Measurements from ENCODE around the gene ZNF12. TPM values are rescaled to one million over a fixed set of nuclear protein-coding genes. Genes with fewer than 3 reads are reported as not detected.

ZNF12 gene
- polyA plus RNA-seq, 1 donor from 2014 or later: 27.9 TPM

DNA sequence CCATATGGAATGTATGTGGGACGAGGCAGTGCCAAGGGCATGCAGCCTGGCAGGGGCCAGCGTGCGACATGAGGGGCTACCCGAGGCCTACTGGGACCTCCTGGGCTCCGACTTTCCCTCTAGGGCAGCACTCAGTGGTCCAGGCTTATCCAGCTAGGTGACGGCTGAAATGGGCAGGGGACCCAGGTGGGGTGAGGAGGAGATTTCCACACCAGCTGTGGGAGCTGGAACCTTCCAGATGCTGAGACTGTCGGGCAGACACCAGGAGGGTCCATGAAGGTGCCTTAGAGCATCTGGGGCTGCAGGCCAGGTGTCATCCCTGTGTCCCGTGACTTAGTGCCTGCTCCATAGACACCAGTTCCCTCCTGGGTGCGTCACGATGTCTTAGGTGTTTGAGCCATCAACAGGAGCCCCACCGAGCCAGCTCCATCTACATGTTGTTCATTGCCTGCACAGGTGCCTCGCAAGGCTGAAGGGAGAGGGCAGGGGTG, 56.2 kb downstream of the ZNF12 start:
- no peaks in the 10 kb centered on the region for H3K27me3 ChIP-seq (ENCODE audit: insufficient read depth, low read depth, low read length)
- no peak overlapping the region for H3K4me2 ChIP-seq (ENCODE audit: low read length)
- H4K20me1 ChIP-seq (ENCODE audit: insufficient read depth): no peaks in the 10 kb centered on the region
- H3F3A ChIP-seq (ENCODE audit: insufficient read depth, low read length, poor library complexity, severe bottlenecking): no peaks in the 10 kb centered on the region
- no peaks in the 10 kb centered on the region for H3K9me2 ChIP-seq (ENCODE audit: insufficient read depth, low read length)
- H3K4me3 ChIP-seq (ENCODE audit: low read length): no peak overlapping the region
- peaks cover 9% of the 10 kb centered on the region for H3K9me3 ChIP-seq (ENCODE audit: low read length)
- no peak overlapping the region for H2AFZ ChIP-seq (ENCODE audit: low read depth, low read length)
- TF ChIP-seq EZH2 (IDR thresholded peaks at IDR 0.05; ENCODE audit: borderline replicate concordance, insufficient read depth, low read length, poor library complexity, severe bottlenecking) (no peak), MXI1 (conservative IDR thresholded peaks at IDR 0.05; ENCODE audit: poor library complexity, severe bottlenecking) (no peak), POLR2AphosphoS5 (IDR thresholded peaks at IDR 0.05) (no peak), REST (IDR thresholded peaks at IDR 0.05; ENCODE audit: borderline replicate concordance) (no peak), TAF1 (IDR thresholded peaks at IDR 0.05; ENCODE audit: low read depth) (no peak), RAD21 (conservative IDR thresholded peaks at IDR 0.05) (no peak), SMC3 (conservative IDR thresholded peaks at IDR 0.05; ENCODE audit: poor library complexity) (no peak), EP300 (conservative IDR thresholded peaks at IDR 0.05; ENCODE audit: poor library complexity, severe bottlenecking) (no peak)
- TF ChIP-seq, protein P1, sequence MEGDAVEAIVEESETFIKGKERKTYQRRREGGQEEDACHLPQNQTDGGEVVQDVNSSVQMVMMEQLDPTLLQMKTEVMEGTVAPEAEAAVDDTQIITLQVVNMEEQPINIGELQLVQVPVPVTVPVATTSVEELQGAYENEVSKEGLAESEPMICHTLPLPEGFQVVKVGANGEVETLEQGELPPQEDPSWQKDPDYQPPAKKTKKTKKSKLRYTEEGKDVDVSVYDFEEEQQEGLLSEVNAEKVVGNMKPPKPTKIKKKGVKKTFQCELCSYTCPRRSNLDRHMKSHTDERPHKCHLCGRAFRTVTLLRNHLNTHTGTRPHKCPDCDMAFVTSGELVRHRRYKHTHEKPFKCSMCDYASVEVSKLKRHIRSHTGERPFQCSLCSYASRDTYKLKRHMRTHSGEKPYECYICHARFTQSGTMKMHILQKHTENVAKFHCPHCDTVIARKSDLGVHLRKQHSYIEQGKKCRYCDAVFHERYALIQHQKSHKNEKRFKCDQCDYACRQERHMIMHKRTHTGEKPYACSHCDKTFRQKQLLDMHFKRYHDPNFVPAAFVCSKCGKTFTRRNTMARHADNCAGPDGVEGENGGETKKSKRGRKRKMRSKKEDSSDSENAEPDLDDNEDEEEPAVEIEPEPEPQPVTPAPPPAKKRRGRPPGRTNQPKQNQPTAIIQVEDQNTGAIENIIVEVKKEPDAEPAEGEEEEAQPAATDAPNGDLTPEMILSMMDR (IDR thresholded peaks at IDR 0.05; ENCODE audit: poor library complexity, severe bottlenecking): no peak
- no peaks in the 10 kb centered on the region for H3K79me2 ChIP-seq (replicated peaks; ENCODE audit: insufficient read depth, low read length)
- peaks cover 25% of the 10 kb centered on the region for H3K36me3 ChIP-seq (ENCODE audit: insufficient read depth, low read length)
- no peak overlapping the region for H3K27ac ChIP-seq (ENCODE audit: low read length)
- H3K9ac ChIP-seq (ENCODE audit: low read length): no peak overlapping the region

- Histone ChIP-seq H3K4me2 (ENCODE audit: low read length) (no peak overlapping the region), H3K27ac (ENCODE audit: low read length) (no peak overlapping the region), H3F3A (ENCODE audit: insufficient read depth, low read length, poor library complexity, severe bottlenecking) (no peaks in the 10 kb centered on the region), H4K20me1 (ENCODE audit: insufficient read depth) (no peaks in the 10 kb centered on the region), H3K79me2 (replicated peaks; ENCODE audit: insufficient read depth, low read length) (no peaks in the 10 kb centered on the region), H3K9me2 (ENCODE audit: insufficient read depth, low read length) (no peaks in the 10 kb centered on the region), H3K27me3 (ENCODE audit: insufficient read depth, low read depth, low read length) (no peaks in the 10 kb centered on the region), H3K9me3 (ENCODE audit: low read length) (peaks cover 9% of the 10 kb centered on the region), H3K4me3 (ENCODE audit: low read length) (no peak overlapping the region), H2AFZ (ENCODE audit: low read depth, low read length) (no peak overlapping the region), H3K36me3 (ENCODE audit: insufficient read depth, low read length) (peaks cover 20% of the 10 kb centered on the region), H3K9ac (ENCODE audit: low read length) (no peak overlapping the region)
- TF ChIP-seq, protein P1 (IDR thresholded peaks at IDR 0.05; ENCODE audit: poor library complexity, severe bottlenecking): no peak
- TF ChIP-seq REST (IDR thresholded peaks at IDR 0.05; ENCODE audit: borderline replicate concordance): no peak
- no peak for TF ChIP-seq RAD21 (conservative IDR thresholded peaks at IDR 0.05)
- TF ChIP-seq SMC3 (conservative IDR thresholded peaks at IDR 0.05; ENCODE audit: poor library complexity): no peak
- no peak for TF ChIP-seq MXI1 (conservative IDR thresholded peaks at IDR 0.05; ENCODE audit: poor library complexity, severe bottlenecking)
- TF ChIP-seq POLR2AphosphoS5 (IDR thresholded peaks at IDR 0.05): no peak
- no peak for TF ChIP-seq EZH2 (IDR thresholded peaks at IDR 0.05; ENCODE audit: borderline replicate concordance, insufficient read depth, low read length, poor library complexity, severe bottlenecking)
Measured at GRCh38 chr7:6650086-6650485, 56.7 kb downstream of the ZNF12 start.
